Large intestine (tissue), 3 donors: Measurements from ENCODE around the gene GCK. TPM values are rescaled to one million over a fixed set of nuclear protein-coding genes. Genes with fewer than 3 reads are reported as not detected.

Experiments
- DNase-seq, 2 donors: peaks; one replicate each; pipeline versions ENCODE4 v3.0.0 to v3.0.0-alpha.2; 2013
- H3K27ac ChIP-seq: one replicate; pipeline ENCODE4 v1.5.1; 2013; ENCODE audit warnings: low read length
- H3K27me3 ChIP-seq: 2 replicates; pipeline ENCODE4 v1.6.1; 2013; ENCODE audit warnings: low read length; ENCODE audit not compliant: control insufficient read depth, insufficient read depth
- H3K36me3 ChIP-seq: 2 replicates; pipeline ENCODE4 v1.6.1; 2013; ENCODE audit warnings: low read length; ENCODE audit not compliant: control insufficient read depth, insufficient read depth
- H3K4me1 ChIP-seq: one replicate; pipeline ENCODE4 v1.6.1; 2013; ENCODE audit warnings: low read length; ENCODE audit not compliant: control insufficient read depth, insufficient read depth
- H3K4me3 ChIP-seq: one replicate; pipeline ENCODE4 v1.5.1; 2013; ENCODE audit warnings: low read length
- H3K9me3 ChIP-seq: one replicate; pipeline ENCODE4 v1.6.1; 2013; ENCODE audit warnings: mild to moderate bottlenecking, low read depth, low read length, moderate library complexity; ENCODE audit not compliant: control insufficient read depth
- WGBS: methylation state at CpG from one replicate; pipeline ENCODE4 v1.1.5; 2013; ENCODE audit warnings: low lambda C conversion rate; ENCODE audit not compliant: insufficient coverage; 5-methylcytosine and 5-hydroxymethylcytosine counted together
- polyA plus RNA-seq: library from polyadenylated mRNA; unstranded; fragments of 120-200 nt; gene quantifications from one replicate; pipeline ENCODE4 v1.2.1, GENCODE V29; 2013

GCK gene
- polyA plus RNA-seq, 1 donor: 2.3 TPM

GRCh38 chr7:44148166-44148565, 41.1 kb downstream of the GCK start:
- peaks cover 19% of the 10 kb centered on the region for H3K4me1 ChIP-seq
- no peak overlapping the region for H3K27ac ChIP-seq
- no peak for DNase-seq
- peaks cover 9% of the 10 kb centered on the region for H3K9me3 ChIP-seq
- 100% methylated on average over 1 of the region's 2 CpGs for WGBS
- peaks cover 37% of the 10 kb centered on the region for H3K27me3 ChIP-seq
- no peak overlapping the region for H3K4me3 ChIP-seq
- H3K36me3 ChIP-seq: no peaks in the 10 kb centered on the region

GRCh38 chr7:44147026-44147991, 41.9 kb downstream of the GCK start:
- Histone ChIP-seq H3K27ac (peak overlapping the region; percentile 33), H3K9me3 (peaks cover 9% of the 10 kb centered on the region), H3K4me3 (no peak overlapping the region), H3K36me3 (no peaks in the 10 kb centered on the region), H3K4me1 (peaks cover 19% of the 10 kb centered on the region), H3K27me3 (peaks cover 37% of the 10 kb centered on the region)
- DNase-seq: peak; percentile 31 to 45
- no CpG with 5 or more reads among the region's 33 CpGs for WGBS

GRCh38 chr7:44145969-44146911, 43.0 kb downstream of the GCK start:
- Histone ChIP-seq H3K36me3 (no peaks in the 10 kb centered on the region), H3K27me3 (peaks cover 37% of the 10 kb centered on the region), H3K9me3 (peaks cover 9% of the 10 kb centered on the region), H3K4me3 (peak overlapping the region; percentile 23), H3K4me1 (peaks cover 19% of the 10 kb centered on the region), H3K27ac (peak overlapping the region; percentile 20)
- DNase-seq: peak; percentile 74
- no CpG with 5 or more reads among the region's 65 CpGs for WGBS

GRCh38 chr7:44145479-44145968, 43.7 kb downstream of the GCK start:
- Histone ChIP-seq H3K36me3 (no peaks in the 10 kb centered on the region), H3K4me3 (no peak overlapping the region), H3K27me3 (peaks cover 37% of the 10 kb centered on the region), H3K27ac (no peak overlapping the region), H3K9me3 (peaks cover 9% of the 10 kb centered on the region), H3K4me1 (peaks cover 19% of the 10 kb centered on the region)
- no CpG with 5 or more reads among the region's 53 CpGs for WGBS
- DNase-seq: peak; percentile 17 to 42

- Histone ChIP-seq H3K4me3 (no peak overlapping the region), H3K27me3 (peaks cover 37% of the 10 kb centered on the region), H3K27ac (no peak overlapping the region), H3K9me3 (peaks cover 9% of the 10 kb centered on the region), H3K4me1 (peaks cover 19% of the 10 kb centered on the region), H3K36me3 (no peaks in the 10 kb centered on the region)
- DNase-seq: no peak
- WGBS: no CpG with 5 or more reads among the region's 31 CpGs
Measured at GRCh38 chr7:44144968-44145478, 44.2 kb downstream of the GCK start.

- Histone ChIP-seq H3K4me3 (no peak overlapping the region), H3K4me1 (peaks cover 19% of the 10 kb centered on the region), H3K9me3 (peaks cover 9% of the 10 kb centered on the region), H3K36me3 (no peaks in the 10 kb centered on the region), H3K27ac (no peak overlapping the region), H3K27me3 (peaks cover 37% of the 10 kb centered on the region)
- no peak for DNase-seq
- WGBS: no CpG with 5 or more reads among the region's 6 CpGs
Measured at GRCh38 chr7:44144426-44144967, 44.7 kb downstream of the GCK start.

GRCh38 chr7:44143646-44144250, 45.5 kb downstream of the GCK start:
- peaks cover 37% of the 10 kb centered on the region for H3K27me3 ChIP-seq
- H3K27ac ChIP-seq: no peak overlapping the region
- peaks cover 9% of the 10 kb centered on the region for H3K9me3 ChIP-seq
- no peak overlapping the region for H3K4me3 ChIP-seq
- H3K36me3 ChIP-seq: no peaks in the 10 kb centered on the region
- no peak for DNase-seq
- peaks cover 19% of the 10 kb centered on the region for H3K4me1 ChIP-seq
- WGBS: no CpG with 5 or more reads among the region's 6 CpGs

GRCh38 chr7:44142028-44142427, 47.2 kb downstream of the GCK start:
- Histone ChIP-seq H3K4me3 (no peak overlapping the region), H3K4me1 (peaks cover 16% of the 10 kb centered on the region), H3K9me3 (peaks cover 9% of the 10 kb centered on the region), H3K27me3 (peaks cover 28% of the 10 kb centered on the region), H3K36me3 (no peaks in the 10 kb centered on the region), H3K27ac (no peak overlapping the region)
- WGBS: no CpG with 5 or more reads among the region's 4 CpGs
- DNase-seq: no peak

GRCh38 chr7:44141221-44141850, 47.9 kb downstream of the GCK start, which contains the start of gene MYL7:
Gene MYL7, minus strand, starts transcription at chr7:44141332. Its CDS starts 27 bp downstream, at chr7:44141305.
- no peak within 1 kb of the TSS for H3K27ac ChIP-seq
- no peak for DNase-seq
- WGBS: no CpG with 5 or more reads among the region's 6 CpGs
- H3K9me3 ChIP-seq: peaks cover 9% of the 10 kb centered on the region
- H3K4me3 ChIP-seq: no peak within 1 kb of the TSS
- H3K4me1 ChIP-seq: peaks cover 10% of the 10 kb centered on the region
- peaks cover 21% of the 10 kb centered on the region for H3K27me3 ChIP-seq
- H3K36me3 ChIP-seq: no peaks in the 10 kb centered on the region
